IPS-18c (cell line): ENCODE measurements around the gene TMEM255B.

Experiments used
- H3K4me3 ChIP-seq: 2 replicates; pipeline ENCODE4 v1.7.0; 2013; ENCODE audit warnings: low read depth, mild to moderate bottlenecking, low read length, moderate library complexity; ENCODE audit not compliant: insufficient read depth
- H3K9me3 ChIP-seq: one replicate; pipeline ENCODE4 v1.6.1; 2013; ENCODE audit warnings: mild to moderate bottlenecking, low read length, moderate library complexity; ENCODE audit not compliant: control insufficient read depth, insufficient read depth

Gene TMEM255B

GRCh38 chr13:113862931-113863523, 104.0 kb downstream of the TMEM255B start:
- H3K4me3 ChIP-seq, result peak overlapping the region; percentile 65
- no peaks in the 10 kb centered on the region for H3K9me3 ChIP-seq

- Histone ChIP-seq H3K4me3 (peak within 1 kb of the TSS; percentile 65), H3K9me3 (no peaks in the 10 kb centered on the region)
Measured at GRCh38 chr13:113863524-113864272, 104.7 kb downstream of the TMEM255B start, which contains the start of gene GAS6. GAS6 (minus strand) TSS chr13:113864076; CDS start chr13:113863920, 156 bp downstream.

- Histone ChIP-seq H3K4me3 (peak overlapping the region; percentile 65), H3K9me3 (no peaks in the 10 kb centered on the region)
Measured at GRCh38 chr13:113864273-113864890, 105.4 kb downstream of the TMEM255B start.

- H3K9me3 ChIP-seq, result no peaks in the 10 kb centered on the region
- no peak overlapping the region for H3K4me3 ChIP-seq
Measured at GRCh38 chr13:113865427-113865826, 106.4 kb downstream of the TMEM255B start.
